Lower leg skin (tissue), 3 donors: ENCODE measurements around the gene MYO3A.

ENCODE experiments used
- POLR2A ChIP-seq, 2 donors: fragments of 450-650 bp; IDR thresholded peaks; one replicate each; pipeline ENCODE4 v1.6.1; 2016 to 2017; ENCODE audit warnings: antibody characterized with exemption in 2 of 2, mild to moderate bottlenecking in 1 of 2, moderate library complexity in 1 of 2
- TF ChIP-seq, protein P1 (sequence below), 3 donors: fragments of 450-650 bp; IDR thresholded peaks; one replicate each; pipeline ENCODE4 v1.5.1; 2016; ENCODE audit warnings: antibody characterized with exemption in 3 of 3, mild to moderate bottlenecking in 3 of 3, moderate library complexity in 2 of 3

GRCh38 chr10:26025523-26025922, 91.5 kb downstream of the MYO3A start:
- TF ChIP-seq, protein P1, sequence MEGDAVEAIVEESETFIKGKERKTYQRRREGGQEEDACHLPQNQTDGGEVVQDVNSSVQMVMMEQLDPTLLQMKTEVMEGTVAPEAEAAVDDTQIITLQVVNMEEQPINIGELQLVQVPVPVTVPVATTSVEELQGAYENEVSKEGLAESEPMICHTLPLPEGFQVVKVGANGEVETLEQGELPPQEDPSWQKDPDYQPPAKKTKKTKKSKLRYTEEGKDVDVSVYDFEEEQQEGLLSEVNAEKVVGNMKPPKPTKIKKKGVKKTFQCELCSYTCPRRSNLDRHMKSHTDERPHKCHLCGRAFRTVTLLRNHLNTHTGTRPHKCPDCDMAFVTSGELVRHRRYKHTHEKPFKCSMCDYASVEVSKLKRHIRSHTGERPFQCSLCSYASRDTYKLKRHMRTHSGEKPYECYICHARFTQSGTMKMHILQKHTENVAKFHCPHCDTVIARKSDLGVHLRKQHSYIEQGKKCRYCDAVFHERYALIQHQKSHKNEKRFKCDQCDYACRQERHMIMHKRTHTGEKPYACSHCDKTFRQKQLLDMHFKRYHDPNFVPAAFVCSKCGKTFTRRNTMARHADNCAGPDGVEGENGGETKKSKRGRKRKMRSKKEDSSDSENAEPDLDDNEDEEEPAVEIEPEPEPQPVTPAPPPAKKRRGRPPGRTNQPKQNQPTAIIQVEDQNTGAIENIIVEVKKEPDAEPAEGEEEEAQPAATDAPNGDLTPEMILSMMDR (IDR thresholded peaks at IDR 0.05): no peak
- TF ChIP-seq POLR2A (IDR thresholded peaks at IDR 0.05): no peak
